ENCODE results near the gene RIC1. TPM values are rescaled to one million over a fixed set of nuclear protein-coding genes. Genes with fewer than 3 reads are reported as not detected.
"Not testable (repeated sequence)": the region's sequence is repeated elsewhere in the genome, so short reads cannot be mapped to it uniquely, and the experiment has no call there.

RIC1 gene
- total RNA-seq, 1 experiment from 2014 or later, result 20.9 TPM

DNA sequence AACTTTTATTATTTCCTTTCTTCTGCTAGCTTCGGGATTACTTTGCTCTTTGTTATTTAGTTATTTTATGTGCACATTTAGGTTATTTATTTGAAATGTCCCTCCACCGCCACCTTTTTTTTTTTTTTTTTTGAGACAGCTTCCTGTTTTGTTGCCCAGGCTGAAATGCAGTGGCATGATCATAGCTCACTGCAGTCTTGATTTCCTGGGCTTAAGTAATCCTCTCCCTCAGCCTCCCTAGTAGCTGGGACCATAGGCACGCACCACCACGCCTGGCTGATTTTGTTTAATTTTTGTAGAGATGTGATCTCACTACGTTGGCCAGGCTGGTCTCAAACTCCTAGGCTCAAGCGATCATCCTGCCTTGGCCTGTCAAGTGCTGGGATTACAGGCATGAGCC, 38.5 kb downstream of the RIC1 start:
- H3K36me3 ChIP-seq (replicated peaks; ENCODE audit: control insufficient read depth, insufficient read depth, low read length), result no peaks in the 10 kb centered on the region
- H3K4me3 ChIP-seq (ENCODE audit: insufficient read depth, low read depth, low read length), result no peak overlapping the region
- H3K27me3 ChIP-seq (ENCODE audit: control insufficient read depth, insufficient read depth, low read length), result no peaks in the 10 kb centered on the region
- DNase-seq, result no peak

DNA sequence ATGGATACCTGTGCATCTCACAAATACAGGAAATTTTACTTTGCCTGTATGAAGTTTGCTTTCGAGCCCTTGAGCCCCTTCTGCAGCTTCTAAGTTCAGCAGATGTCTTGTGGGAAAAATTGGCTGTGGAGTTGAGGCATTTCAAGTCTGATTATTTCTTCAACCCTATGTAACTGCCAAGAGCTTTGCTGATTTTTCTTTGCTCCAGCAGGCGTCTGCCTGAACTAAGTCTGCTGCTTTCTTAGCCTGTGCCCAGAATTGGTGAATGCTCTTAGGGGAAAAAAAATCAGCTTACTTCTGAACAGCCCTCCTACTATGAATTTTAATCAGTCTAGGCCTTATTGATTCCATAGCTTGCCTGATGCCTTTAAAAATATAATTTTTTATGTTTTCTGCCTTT, 41.2 kb downstream of the RIC1 start:
- no peak overlapping the region for H3K4me3 ChIP-seq (ENCODE audit: insufficient read depth, low read depth, low read length)
- no peaks in the 10 kb centered on the region for H3K36me3 ChIP-seq (replicated peaks; ENCODE audit: control insufficient read depth, insufficient read depth, low read length)
- H3K27me3 ChIP-seq (ENCODE audit: control insufficient read depth, insufficient read depth, low read length), result no peaks in the 10 kb centered on the region
- DNase-seq, result no peak

DNA sequence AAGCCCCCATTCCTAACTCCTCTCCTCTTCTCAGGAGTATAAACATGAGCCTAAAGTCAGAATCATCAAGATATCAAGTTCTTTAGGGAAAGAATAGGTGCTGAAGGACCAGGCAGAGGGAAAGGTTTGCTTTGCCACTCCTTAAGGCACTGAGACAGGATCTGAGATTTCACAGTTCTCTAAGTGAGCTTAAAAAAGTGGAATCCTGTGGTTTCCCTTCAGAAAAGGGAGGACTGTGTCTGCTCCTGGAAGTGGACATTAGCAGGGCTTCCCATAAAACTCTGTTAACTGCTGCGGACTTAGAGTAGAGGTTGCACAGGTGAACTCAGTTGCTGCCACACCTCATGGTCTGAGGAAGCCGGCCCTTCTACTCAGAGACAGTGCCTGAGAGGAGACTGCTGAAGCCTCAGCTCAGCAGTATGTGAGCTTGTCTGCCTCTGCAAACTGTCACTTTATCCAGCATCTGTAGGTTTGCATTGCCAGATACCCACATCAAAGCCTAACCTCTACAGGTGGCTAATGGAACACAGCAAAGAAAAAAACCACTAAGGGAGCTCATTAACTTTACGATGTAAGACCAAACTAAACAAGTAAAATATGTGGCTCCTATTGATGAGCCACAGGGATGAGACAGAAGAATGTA, 42.9 kb downstream of the RIC1 start:
- H3K36me3 ChIP-seq (replicated peaks; ENCODE audit: control insufficient read depth, insufficient read depth, low read length), result no peaks in the 10 kb centered on the region

DNA sequence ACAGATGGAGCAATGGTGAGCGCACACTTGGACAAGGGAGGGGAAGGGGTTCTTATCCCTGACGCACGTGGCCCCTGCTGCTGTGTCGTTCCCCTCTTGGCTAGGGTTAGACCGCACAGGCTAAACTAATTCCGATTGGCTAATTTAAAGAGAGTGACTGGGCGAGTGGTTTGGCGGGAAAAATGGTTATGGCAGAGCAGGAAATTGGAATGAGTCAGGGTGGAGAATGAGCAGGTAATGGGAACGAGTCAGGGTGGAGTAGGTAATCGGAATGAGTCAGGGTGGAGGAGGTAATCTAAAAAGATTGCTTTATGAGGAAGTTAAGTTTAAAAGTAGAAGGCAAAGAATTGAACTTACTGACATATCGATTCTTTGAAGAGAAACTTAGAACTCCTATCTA, 46.1 kb downstream of the RIC1 start:
- H3K36me3 ChIP-seq (replicated peaks; ENCODE audit: control insufficient read depth, insufficient read depth, low read length); H3K4me3 ChIP-seq (ENCODE audit: insufficient read depth, low read depth, low read length); H3K27me3 ChIP-seq (ENCODE audit: control insufficient read depth, insufficient read depth, low read length); DNase-seq: not testable (repeated sequence)

More for the DNA sequence above, 42.9 kb downstream of the RIC1 start:
- Histone ChIP-seq H3K4me3 (ENCODE audit: insufficient read depth, low read depth, low read length) (no peak overlapping the region), H3K27me3 (ENCODE audit: control insufficient read depth, insufficient read depth, low read length) (no peaks in the 10 kb centered on the region)
- DNase-seq, result no peak

DNA sequence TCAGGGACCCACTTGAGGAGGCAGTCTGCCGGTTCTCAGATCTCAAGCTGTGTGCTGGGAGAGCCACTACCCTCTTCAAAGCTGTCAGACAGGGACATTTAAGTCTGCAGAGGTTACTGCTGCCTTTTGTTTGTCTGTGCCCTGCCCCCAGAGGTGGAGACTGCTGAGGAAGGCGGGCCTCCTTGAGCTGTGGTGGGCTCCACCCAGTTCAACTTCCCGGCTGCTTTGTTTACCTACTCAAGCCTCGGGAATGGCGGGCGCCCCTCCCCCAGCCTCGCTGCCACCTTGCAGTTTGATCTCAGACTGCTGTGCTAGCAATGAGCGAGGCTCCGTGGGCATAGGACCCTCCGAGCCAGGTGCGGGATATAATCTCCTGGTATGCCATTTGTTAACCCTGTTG, 54.7 kb downstream of the RIC1 start:
- not testable (repeated sequence) for H3K27me3 ChIP-seq (ENCODE audit: control insufficient read depth, insufficient read depth, low read length); H3K36me3 ChIP-seq (replicated peaks; ENCODE audit: control insufficient read depth, insufficient read depth, low read length); DNase-seq
- peak overlapping the region; percentile 30; the same call in 1 of the 2 replicates for H3K4me3 ChIP-seq (ENCODE audit: insufficient read depth, low read depth, low read length)

DNA sequence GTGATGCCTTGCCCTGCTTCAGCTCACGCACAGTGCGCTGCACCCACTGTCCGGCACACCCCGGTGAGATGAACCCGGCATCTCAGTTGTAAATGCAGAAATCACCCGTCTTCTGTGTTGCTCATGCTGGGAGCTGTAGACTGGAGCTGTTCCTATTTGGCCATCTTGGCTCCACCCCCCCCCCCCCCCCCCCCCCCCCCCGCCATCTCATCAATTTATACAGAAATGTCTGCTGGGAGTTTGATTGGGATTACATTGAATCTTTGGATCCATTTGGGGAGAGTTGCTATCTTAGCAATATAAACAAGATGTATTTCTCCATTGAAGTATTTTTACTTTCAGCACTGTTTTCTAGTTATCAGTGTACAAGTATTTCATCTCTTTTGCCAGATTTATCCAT, 55.2 kb downstream of the RIC1 start:
- H3K4me3 ChIP-seq (ENCODE audit: insufficient read depth, low read depth, low read length), result peak overlapping the region; percentile 30; the same call in 1 of the 2 replicates
- H3K27me3 ChIP-seq (ENCODE audit: control insufficient read depth, insufficient read depth, low read length), result no peaks in the 10 kb centered on the region
- H3K36me3 ChIP-seq (replicated peaks; ENCODE audit: control insufficient read depth, insufficient read depth, low read length), result no peaks in the 10 kb centered on the region
- DNase-seq, result no peak

DNA sequence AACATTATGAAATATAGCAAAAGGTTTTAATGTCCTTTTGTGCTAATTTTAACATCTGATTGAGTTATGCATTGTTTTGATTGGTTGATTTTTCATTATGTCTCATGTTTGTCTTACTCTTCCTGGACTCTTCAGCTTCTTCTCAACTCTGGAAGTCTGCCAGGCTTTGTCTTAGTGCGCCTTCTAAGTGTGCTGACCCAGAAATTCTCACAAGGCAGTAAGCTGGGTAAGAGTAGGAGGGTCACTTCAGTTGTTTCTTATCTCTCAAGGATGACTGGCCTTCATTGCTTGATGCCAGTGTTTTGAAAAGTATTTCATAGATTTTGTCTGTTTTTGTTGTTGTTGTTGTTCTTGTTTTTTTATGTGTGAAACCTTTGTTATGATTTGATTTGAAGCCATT, 59.2 kb downstream of the RIC1 start:
- H3K36me3 ChIP-seq (replicated peaks; ENCODE audit: control insufficient read depth, insufficient read depth, low read length), result no peaks in the 10 kb centered on the region
- no peak for DNase-seq
- H3K4me3 ChIP-seq (ENCODE audit: insufficient read depth, low read depth, low read length), result no peak overlapping the region
- H3K27me3 ChIP-seq (ENCODE audit: control insufficient read depth, insufficient read depth, low read length), result no peaks in the 10 kb centered on the region

DNA sequence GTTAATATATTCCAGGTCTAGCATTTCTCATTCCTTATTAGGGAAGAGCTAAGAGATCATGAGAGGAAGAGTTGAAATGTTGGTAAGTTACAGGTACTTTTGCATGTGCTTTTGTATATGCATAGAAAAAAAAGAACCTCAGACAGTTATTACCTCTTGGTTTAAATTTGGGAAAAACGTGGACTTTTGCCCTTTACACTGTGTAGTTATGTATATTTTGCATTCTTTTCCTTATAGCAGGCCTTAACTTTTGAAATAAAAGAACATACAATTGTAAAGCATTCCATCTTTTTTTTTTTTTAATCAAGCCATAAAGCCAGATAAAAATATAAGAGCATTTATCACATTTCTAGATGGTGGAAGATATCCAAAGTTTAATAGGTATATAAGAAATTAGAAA, 61.4 kb downstream of the RIC1 start:
- no peaks in the 10 kb centered on the region for H3K36me3 ChIP-seq (replicated peaks; ENCODE audit: control insufficient read depth, insufficient read depth, low read length)
- H3K4me3 ChIP-seq (ENCODE audit: insufficient read depth, low read depth, low read length), result no peak overlapping the region
- DNase-seq, result no peak
- no peaks in the 10 kb centered on the region for H3K27me3 ChIP-seq (ENCODE audit: control insufficient read depth, insufficient read depth, low read length)

DNA sequence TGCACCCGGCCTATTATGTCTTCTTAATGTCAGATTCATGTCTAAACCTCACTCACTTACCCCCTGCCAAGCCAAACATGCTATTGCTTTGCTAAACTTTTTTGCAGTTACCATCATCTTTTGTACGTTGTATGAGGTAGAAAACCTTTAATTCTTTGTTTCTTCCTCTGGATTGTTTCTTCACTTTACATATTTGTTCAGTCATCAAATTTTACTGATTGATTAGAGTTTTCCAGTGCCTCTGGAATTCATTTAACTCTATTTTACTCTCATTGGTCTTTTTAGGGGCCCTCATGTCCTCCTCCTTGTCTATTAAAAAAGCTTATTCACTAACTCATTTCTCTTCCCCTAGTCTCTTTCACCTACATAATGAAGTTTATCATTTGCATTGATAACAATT, 67.0 kb downstream of the RIC1 start:
- no peaks in the 10 kb centered on the region for H3K27me3 ChIP-seq (ENCODE audit: control insufficient read depth, insufficient read depth, low read length)
- no peaks in the 10 kb centered on the region for H3K36me3 ChIP-seq (replicated peaks; ENCODE audit: control insufficient read depth, insufficient read depth, low read length)
- DNase-seq, result no peak
- no peak overlapping the region for H3K4me3 ChIP-seq (ENCODE audit: insufficient read depth, low read depth, low read length)

DNA sequence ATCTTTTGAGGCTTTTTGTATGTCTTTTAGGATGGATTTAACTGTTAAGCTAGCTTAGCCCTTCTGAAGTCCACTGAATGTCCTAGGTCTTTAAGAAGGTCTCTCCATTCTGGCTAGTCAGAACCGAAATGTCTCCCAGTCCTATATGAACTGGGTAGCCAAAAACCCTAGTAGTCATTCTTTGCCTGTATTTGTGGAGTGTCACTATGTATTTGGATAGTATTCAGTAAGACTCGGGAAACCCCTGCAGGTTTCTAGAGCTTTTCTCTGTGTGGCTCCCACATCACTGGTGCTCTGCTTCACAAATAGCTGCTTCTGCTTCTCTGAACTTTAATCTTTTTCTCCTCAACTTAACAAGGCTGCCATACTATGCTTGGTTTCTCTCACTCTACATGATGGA, 68.0 kb downstream of the RIC1 start:
- H3K4me3 ChIP-seq (ENCODE audit: insufficient read depth, low read depth, low read length), result no peak overlapping the region
- DNase-seq, result no peak
- H3K27me3 ChIP-seq (ENCODE audit: control insufficient read depth, insufficient read depth, low read length), result no peaks in the 10 kb centered on the region
- H3K36me3 ChIP-seq (replicated peaks; ENCODE audit: control insufficient read depth, insufficient read depth, low read length), result no peaks in the 10 kb centered on the region

DNA sequence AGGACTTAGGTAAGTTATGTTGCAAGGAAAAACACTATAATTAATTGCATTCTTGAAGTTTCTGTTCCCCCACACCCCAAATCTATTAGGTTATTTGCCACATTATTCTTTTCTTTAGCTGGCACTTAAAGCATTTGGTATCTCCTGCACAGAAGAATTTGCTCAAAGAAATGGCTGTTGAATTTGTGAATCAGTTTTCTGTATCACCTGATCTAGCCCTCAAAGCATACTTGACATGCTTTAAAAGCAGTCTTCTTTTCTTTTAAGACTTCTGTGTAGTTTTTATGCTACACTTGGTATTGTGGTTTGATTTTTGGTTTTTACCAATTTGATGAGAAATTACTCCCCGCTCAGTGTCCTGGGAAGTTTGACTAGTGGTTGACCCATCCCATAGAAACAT, 69.1 kb downstream of the RIC1 start:
- H3K4me3 ChIP-seq (ENCODE audit: insufficient read depth, low read depth, low read length), result no peak overlapping the region
- DNase-seq, result no peak
- H3K27me3 ChIP-seq (ENCODE audit: control insufficient read depth, insufficient read depth, low read length), result no peaks in the 10 kb centered on the region
- no peaks in the 10 kb centered on the region for H3K36me3 ChIP-seq (replicated peaks; ENCODE audit: control insufficient read depth, insufficient read depth, low read length)

DNA sequence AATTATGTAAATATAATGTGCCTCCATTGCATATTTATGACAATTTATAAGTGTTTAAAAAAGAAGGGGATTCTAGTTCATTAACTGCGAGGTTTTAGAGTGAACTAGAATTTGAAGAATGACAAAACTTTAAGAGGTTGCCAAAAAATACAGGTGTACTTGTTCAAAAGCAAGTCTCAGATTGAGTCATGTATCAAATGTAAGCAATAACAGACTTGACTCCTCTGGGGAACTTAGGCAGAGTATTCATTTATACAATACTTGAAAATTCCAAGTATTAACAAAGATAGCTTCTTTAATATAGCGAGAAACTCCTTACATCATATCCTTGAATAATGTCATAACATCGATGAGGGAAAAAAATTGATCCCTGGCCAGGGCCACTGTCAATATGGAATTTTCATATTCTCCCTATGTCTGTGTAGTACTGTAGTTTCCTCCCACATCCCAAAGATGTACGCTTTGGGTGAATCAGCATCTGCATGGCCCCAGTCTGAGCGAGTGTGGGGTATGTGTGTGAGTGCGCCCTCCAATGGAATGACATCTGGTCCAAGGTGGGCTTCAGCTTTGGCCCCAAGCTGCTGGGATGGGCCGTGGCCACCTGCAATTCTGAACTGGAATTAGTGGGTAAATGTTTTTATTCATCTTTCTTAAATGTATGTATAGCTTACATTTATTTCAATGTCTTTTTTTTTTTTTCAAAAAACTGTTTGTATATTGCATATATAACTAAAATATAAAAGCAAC, 70.1 kb downstream of the RIC1 start:
- H3K4me3 ChIP-seq (ENCODE audit: insufficient read depth, low read depth, low read length), result no peak overlapping the region
- H3K36me3 ChIP-seq (replicated peaks; ENCODE audit: control insufficient read depth, insufficient read depth, low read length), result no peaks in the 10 kb centered on the region
- DNase-seq, result no peak
- no peaks in the 10 kb centered on the region for H3K27me3 ChIP-seq (ENCODE audit: control insufficient read depth, insufficient read depth, low read length)

DNA sequence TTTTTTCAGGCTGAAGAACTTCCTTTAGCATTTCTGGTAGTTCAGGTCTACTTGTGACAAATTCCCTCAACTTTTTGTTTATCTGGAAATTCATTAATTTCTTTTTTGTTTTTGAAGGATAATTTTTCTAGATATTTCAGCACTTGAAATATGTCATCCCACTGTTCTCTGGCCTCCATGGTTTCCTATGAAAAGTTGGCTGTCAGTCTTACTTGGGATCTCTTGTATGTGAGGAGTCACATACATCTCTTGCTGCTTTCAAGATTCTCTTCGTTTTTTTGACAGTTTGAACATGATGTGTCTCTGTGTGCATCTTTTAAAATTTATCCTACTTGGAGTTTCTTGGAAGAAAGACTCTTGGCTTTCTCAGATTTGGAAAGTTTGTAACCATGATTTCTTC, 79.5 kb downstream of the RIC1 start:
- no peaks in the 10 kb centered on the region for H3K27me3 ChIP-seq (ENCODE audit: control insufficient read depth, insufficient read depth, low read length)
- H3K4me3 ChIP-seq (ENCODE audit: insufficient read depth, low read depth, low read length), result no peak overlapping the region
- no peaks in the 10 kb centered on the region for H3K36me3 ChIP-seq (replicated peaks; ENCODE audit: control insufficient read depth, insufficient read depth, low read length)
- no peak for DNase-seq

DNA sequence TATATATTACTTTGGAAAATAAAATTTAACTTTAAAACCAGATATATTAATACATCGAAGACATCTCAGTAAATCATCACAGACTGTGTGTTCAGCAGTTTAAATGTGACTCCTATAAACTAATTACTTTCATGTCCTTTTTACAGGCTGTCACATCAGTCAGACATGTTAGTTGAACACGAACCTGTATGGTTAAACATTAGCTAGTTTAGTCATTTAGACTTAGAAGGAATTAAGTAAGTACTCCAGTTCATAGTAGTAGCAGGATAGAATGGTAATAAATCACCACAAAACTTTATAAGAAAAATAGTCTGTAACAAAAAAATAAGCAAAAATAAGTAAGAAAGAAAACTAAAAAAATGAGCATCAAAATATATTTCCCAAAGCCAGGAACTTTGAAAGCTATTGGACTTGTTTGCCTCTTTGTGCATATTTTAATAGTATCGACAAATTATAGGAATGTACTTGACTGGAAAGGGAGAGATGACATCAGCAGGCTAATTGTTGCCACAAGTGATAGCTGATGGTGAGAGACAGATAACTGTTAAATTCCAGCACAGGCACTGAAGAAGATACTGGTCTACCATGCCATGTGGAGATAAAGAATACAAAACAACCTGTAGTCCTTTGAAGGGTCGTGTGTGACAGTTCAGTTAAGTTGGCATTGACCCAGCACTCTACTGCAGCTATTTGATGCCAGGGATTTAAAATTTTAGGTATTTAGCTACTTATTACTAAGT, 83.9 kb downstream of the RIC1 start:
- H3K36me3 ChIP-seq (replicated peaks; ENCODE audit: control insufficient read depth, insufficient read depth, low read length), result 0 out of 2 replicates have a peak, but pooled peaks cover 1% of the 10 kb centered on the region
- no peak overlapping the region for H3K4me3 ChIP-seq (ENCODE audit: insufficient read depth, low read depth, low read length)
- no peak for DNase-seq
- no peaks in the 10 kb centered on the region for H3K27me3 ChIP-seq (ENCODE audit: control insufficient read depth, insufficient read depth, low read length)

Measured in H7 (cell line).